ENCODE data around the gene KCNIP2. TPM values are rescaled to one million over a fixed set of nuclear protein-coding genes. Genes with fewer than 3 reads are reported as not detected.

KCNIP2 gene
- total RNA-seq = 0.31 and 0.65 TPM in 2 replicates

DNA sequence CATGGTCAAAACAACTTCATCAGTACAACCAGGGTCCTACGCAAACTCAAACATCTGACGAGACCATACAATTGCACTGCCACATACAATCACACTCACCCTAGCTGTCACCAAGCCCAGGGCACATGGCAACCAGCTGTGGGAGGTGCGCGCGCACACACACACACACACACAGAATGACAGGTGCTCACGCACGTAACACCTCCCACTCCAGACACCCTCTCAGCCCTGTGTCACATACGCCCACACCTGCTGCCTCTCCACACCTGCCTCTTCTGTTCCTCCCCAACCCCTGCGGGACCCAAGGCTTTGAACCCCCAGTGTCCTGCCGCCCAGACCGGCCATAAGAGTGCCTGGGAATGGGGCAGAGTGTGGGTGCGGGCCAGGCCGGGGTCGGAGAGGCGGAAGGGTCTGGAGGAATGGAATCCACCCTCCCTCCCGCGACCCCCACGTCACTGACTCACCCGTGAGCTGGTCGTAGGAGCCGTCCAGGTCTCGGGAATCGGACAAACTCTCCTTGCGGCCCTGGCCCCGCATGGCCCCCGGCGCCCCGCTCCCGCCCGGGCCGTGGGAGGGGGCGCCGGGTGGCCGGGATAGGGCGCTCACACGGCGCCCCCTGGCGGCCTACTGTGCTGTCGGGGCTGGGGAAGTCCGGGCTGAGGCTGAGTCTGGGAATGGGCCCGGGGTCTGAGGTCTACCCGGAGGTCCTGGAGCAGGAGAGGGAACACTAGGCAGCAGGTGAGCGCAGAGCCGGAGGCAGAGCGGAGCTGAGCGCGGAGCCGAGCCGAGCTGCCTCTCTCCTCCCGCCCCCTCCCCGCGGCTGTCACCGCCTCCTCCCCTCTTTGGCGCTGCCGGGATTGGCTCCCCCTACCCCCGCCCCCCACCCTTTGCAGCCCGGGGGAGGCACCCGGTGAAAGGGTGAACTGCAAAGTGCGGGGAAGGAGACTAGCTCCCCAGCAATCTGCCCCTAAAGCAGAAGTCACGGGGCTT lies at the start of gene KCNIP2:
TSS of gene KCNIP2 (minus strand) at position 769 of the 990 bp plus-strand sequence. CDS start at position 537, 232 bp downstream.

DNA sequence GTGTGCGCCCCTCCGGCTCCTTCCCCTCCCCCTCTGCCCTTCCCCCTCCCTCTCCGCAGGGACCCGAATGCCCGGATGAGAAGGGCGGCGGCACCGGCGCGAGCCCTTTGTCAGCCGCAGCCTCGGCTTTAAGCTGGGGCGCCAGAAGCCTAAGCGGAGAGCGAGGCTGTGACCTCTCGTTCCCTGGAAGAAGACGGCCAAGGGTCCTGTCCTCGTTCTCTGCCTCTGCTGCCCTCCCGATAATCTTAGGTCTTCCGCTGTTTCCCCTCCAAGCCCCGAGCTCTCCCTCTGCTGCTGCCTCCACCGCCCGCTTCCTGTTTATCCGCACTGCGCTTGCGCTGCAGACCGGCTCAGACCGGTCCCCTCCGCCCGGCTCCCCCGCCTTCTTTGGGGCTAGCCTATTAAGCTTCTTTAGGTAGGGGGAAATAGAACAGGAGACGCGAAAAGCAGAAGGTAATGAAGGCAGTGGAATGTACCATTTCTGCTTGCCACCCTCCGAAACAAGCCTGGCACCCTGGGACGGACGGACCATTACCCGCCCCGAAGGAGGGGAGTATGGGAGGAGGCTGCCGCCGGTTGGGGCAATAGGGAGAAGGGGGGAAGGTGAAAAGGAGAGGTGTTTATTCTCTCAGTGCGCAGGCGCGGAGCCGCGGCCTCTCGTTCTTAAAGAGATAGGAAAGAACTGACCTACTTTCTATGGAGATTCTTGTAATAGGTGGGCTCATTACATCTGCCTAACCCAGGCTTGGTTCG lies 25.3 kb downstream of the KCNIP2 start, which contains the start of gene OGA:
TSS of gene OGA (minus strand) at position 326 of the 753 bp plus-strand sequence. CDS start 422 bp downstream, outside the sequence.

DNA sequence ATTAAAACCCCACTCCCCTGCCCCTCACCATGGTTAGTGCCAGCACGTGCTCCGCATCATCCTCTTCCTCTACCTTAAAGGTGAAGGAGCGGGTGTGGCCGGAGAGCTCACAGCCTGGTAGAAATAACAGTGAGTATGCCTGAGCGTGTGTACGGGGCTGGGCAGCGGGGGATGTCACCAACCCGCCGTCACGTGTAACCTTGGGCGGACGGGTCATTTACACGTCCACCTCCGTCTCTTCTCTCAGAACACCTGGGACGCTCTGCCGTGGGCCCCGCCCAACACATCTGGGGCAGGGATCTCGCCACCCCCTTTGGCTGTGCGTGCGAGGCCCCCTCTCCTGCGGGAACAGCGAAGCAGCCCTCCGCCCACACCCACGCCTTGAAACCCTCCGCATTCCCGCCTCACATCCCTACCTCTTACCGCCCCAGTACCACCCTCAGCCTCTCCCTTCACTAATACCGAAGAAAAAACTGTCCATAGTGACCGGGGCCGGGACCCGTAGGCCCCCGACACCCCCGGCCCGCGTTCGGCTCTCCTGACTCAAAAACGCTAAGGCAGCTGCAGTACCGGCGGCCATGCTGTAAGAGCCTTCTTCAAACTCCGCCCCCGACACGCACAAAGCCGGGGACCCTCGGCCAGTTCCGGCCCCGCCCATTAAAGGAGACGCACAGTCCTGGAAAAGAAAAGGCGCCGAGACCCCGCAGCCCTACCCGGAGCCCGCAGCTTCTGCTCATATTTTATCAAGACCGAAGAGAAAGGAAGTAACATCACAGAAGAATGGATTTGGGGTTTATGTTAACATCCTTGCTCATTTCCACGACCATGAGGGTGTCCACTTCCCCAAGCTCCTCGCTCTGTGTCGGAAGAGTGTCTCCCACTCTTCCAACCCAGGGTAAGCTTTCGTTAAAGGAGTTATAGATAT lies 60.5 kb downstream of the KCNIP2 start, which contains the start of gene NPM3:
TSS of gene NPM3 (minus strand) at position 636 of the 925 bp plus-strand sequence. CDS start at position 580, 56 bp downstream.

Other genes with a start within 250 kb of the KCNIP2 start
- 24.1 and 33.2 TPM in 2 replicates for gene FBXW4, start 148.6 kb downstream of the KCNIP2 start, total RNA-seq
- not detected in 2 replicates for gene FGF8, start 67.7 kb downstream of the KCNIP2 start, total RNA-seq
- 82.2 and 88.2 TPM in 2 replicates for gene NPM3, start 60.4 kb downstream of the KCNIP2 start, total RNA-seq
- gene OGA, start 25.4 kb downstream of the KCNIP2 start, total RNA-seq = 65.4 and 112 TPM in 2 replicates
- gene ARMH3, start 212.4 kb upstream of the KCNIP2 start, total RNA-seq = 5.3 and 11.1 TPM in 2 replicates
- 29.5 and 30.6 TPM in 2 replicates for gene HPS6, start 221.5 kb upstream of the KCNIP2 start, total RNA-seq

Measured in bladder microvascular endothelial cell (primary cell).